ENCODE data around the gene GPR50. TPM values are rescaled to one million over a fixed set of nuclear protein-coding genes. Genes with fewer than 3 reads are reported as not detected.

GPR50 gene
- total and polyA plus RNA-seq, 5 donors from 2014 or later = not detected

- DNase-seq (no peak), ATAC-seq (ENCODE audit: low read depth in 2 of 2) (no peak)
- Mint-ChIP-seq H3K4me1 (peaks cover 0 to 3% (median 0%) of the 10 kb centered on the region in 4 donors), H3K4me3 (no peak overlapping the region), H3K27me3 (peaks cover 32% of the 10 kb centered on the region), H3K36me3 (no peaks in the 10 kb centered on the region), H3K9me3 (peaks cover 0 to 4% (median 0%) of the 10 kb centered on the region in 7 donors), H3K27ac (no peak overlapping the region)
- Histone ChIP-seq H3K27me3 (ENCODE audit: control insufficient read depth, insufficient read depth, low read length) (peaks cover 6% of the 10 kb centered on the region), H3K27ac (ENCODE audit: insufficient read depth, low read length, poor library complexity, severe bottlenecking) (no peak overlapping the region), H3K4me1 (ENCODE audit: control insufficient read depth, insufficient read depth, low read length, poor library complexity, severe bottlenecking) (no peaks in the 10 kb centered on the region), H3K36me3 (ENCODE audit: control insufficient read depth, insufficient read depth, low read length) (no peaks in the 10 kb centered on the region), H3K9me3 (ENCODE audit: control insufficient read depth in 2 of 2, low read length in 2 of 2) (no peaks in the 10 kb centered on the region), H3K4me3 (ENCODE audit: low read depth, low read length) (no peak overlapping the region)
Measured at GRCh38 chrX:151183233-151183753, 6.9 kb downstream of the GPR50 start.

- Mint-ChIP-seq H3K36me3 (no peaks in the 10 kb centered on the region), H3K9me3 (peaks cover 0 to 4% (median 0%) of the 10 kb centered on the region in 7 donors), H3K27me3 (peaks cover 27% of the 10 kb centered on the region), H3K4me1 (peaks cover 0 to 2% (median 0%) of the 10 kb centered on the region in 4 donors), H3K27ac (no peak overlapping the region), H3K4me3 (no peak overlapping the region)
- H3K27ac ChIP-seq (ENCODE audit: insufficient read depth, low read length, poor library complexity, severe bottlenecking) = no peak overlapping the region
- no peak overlapping the region for H3K4me3 ChIP-seq (ENCODE audit: low read depth, low read length)
- peaks cover 6% of the 10 kb centered on the region for H3K27me3 ChIP-seq (ENCODE audit: control insufficient read depth, insufficient read depth, low read length)
- H3K36me3 ChIP-seq (ENCODE audit: control insufficient read depth, insufficient read depth, low read length) = no peaks in the 10 kb centered on the region
- ATAC-seq (ENCODE audit: low read depth in 2 of 2) (no peak), DNase-seq (no peak)
- no peaks in the 10 kb centered on the region for H3K9me3 ChIP-seq (ENCODE audit: control insufficient read depth in 2 of 2, low read length in 2 of 2)
- H3K4me1 ChIP-seq (ENCODE audit: control insufficient read depth, insufficient read depth, low read length, poor library complexity, severe bottlenecking) = no peaks in the 10 kb centered on the region
Measured at GRCh38 chrX:151183912-151184565, 7.7 kb downstream of the GPR50 start.

- no peak for ATAC-seq (ENCODE audit: low read depth in 2 of 2)
- no peak for DNase-seq
- Histone ChIP-seq H3K27me3 (ENCODE audit: control insufficient read depth, insufficient read depth, low read length) (peaks cover 6% of the 10 kb centered on the region), H3K4me3 (ENCODE audit: low read depth, low read length) (no peak overlapping the region), H3K36me3 (ENCODE audit: control insufficient read depth, insufficient read depth, low read length) (no peaks in the 10 kb centered on the region), H3K9me3 (ENCODE audit: control insufficient read depth in 2 of 2, low read length in 2 of 2) (no peaks in the 10 kb centered on the region), H3K4me1 (ENCODE audit: control insufficient read depth, insufficient read depth, low read length, poor library complexity, severe bottlenecking) (no peaks in the 10 kb centered on the region), H3K27ac (ENCODE audit: insufficient read depth, low read length, poor library complexity, severe bottlenecking) (no peak overlapping the region)
- Mint-ChIP-seq H3K4me3 (no peak overlapping the region), H3K9me3 (peaks cover 0 to 4% (median 0%) of the 10 kb centered on the region in 7 donors), H3K4me1 (no peaks in the 10 kb centered on the region), H3K27me3 (peaks cover 22% of the 10 kb centered on the region), H3K36me3 (no peaks in the 10 kb centered on the region), H3K27ac (no peak overlapping the region)
Measured at GRCh38 chrX:151184705-151185104, 8.3 kb downstream of the GPR50 start.

GRCh38 chrX:151206871-151207270, 30.5 kb downstream of the GPR50 start:
- Mint-ChIP-seq H3K36me3 (no peaks in the 10 kb centered on the region), H3K4me1 (no peaks in the 10 kb centered on the region), H3K27ac (no peak overlapping the region), H3K4me3 (no peak overlapping the region), H3K27me3 (peaks cover 4% of the 10 kb centered on the region), H3K9me3 (peaks cover 0 to 4% (median 0%) of the 10 kb centered on the region in 7 donors)
- no peaks in the 10 kb centered on the region for H3K36me3 ChIP-seq (ENCODE audit: control insufficient read depth, insufficient read depth, low read length)
- no peaks in the 10 kb centered on the region for H3K4me1 ChIP-seq (ENCODE audit: control insufficient read depth, insufficient read depth, low read length, poor library complexity, severe bottlenecking)
- no peak overlapping the region for H3K27ac ChIP-seq (ENCODE audit: insufficient read depth, low read length, poor library complexity, severe bottlenecking)
- H3K27me3 ChIP-seq (ENCODE audit: control insufficient read depth, insufficient read depth, low read length) = no peaks in the 10 kb centered on the region
- ATAC-seq (ENCODE audit: low read depth in 2 of 2) = no peak
- no peak for DNase-seq
- no peaks in the 10 kb centered on the region for H3K9me3 ChIP-seq (ENCODE audit: control insufficient read depth in 2 of 2, low read length in 2 of 2)
- no peak overlapping the region for H3K4me3 ChIP-seq (ENCODE audit: low read depth, low read length)

GRCh38 chrX:151225843-151226242, 49.5 kb downstream of the GPR50 start:
- Histone ChIP-seq H3K4me3 (ENCODE audit: low read depth, low read length) (no peak overlapping the region), H3K9me3 (ENCODE audit: control insufficient read depth in 2 of 2, low read length in 2 of 2) (no peaks in the 10 kb centered on the region), H3K27ac (ENCODE audit: insufficient read depth, low read length, poor library complexity, severe bottlenecking) (no peak overlapping the region), H3K27me3 (ENCODE audit: control insufficient read depth, insufficient read depth, low read length) (no peaks in the 10 kb centered on the region), H3K4me1 (ENCODE audit: control insufficient read depth, insufficient read depth, low read length, poor library complexity, severe bottlenecking) (no peaks in the 10 kb centered on the region), H3K36me3 (ENCODE audit: control insufficient read depth, insufficient read depth, low read length) (no peaks in the 10 kb centered on the region)
- Mint-ChIP-seq H3K36me3 (no peaks in the 10 kb centered on the region), H3K27me3 (peaks cover 11% of the 10 kb centered on the region), H3K4me3 (no peak overlapping the region), H3K27ac (no peak overlapping the region), H3K9me3 (peaks cover 0 to 3% (median 0%) of the 10 kb centered on the region in 7 donors), H3K4me1 (no peaks in the 10 kb centered on the region)
- DNase-seq (no peak), ATAC-seq (ENCODE audit: low read depth in 2 of 2) (no peak)

GRCh38 chrX:151226941-151227340, 50.6 kb downstream of the GPR50 start:
- H3K27ac Mint-ChIP-seq = no peak overlapping the region
- no peaks in the 10 kb centered on the region for H3K4me1 Mint-ChIP-seq
- H3K4me1 ChIP-seq (ENCODE audit: control insufficient read depth, insufficient read depth, low read length, poor library complexity, severe bottlenecking) = no peaks in the 10 kb centered on the region

GRCh38 chrX:151227627-151228026, 51.2 kb downstream of the GPR50 start:
- H3K4me1 Mint-ChIP-seq = no peaks in the 10 kb centered on the region
- no peak for DNase-seq
- H3K4me3 ChIP-seq (ENCODE audit: low read depth, low read length) = no peak overlapping the region
- no peaks in the 10 kb centered on the region for H3K4me1 ChIP-seq (ENCODE audit: control insufficient read depth, insufficient read depth, low read length, poor library complexity, severe bottlenecking)
- H3K9me3 ChIP-seq (ENCODE audit: control insufficient read depth in 2 of 2, low read length in 2 of 2) = no peaks in the 10 kb centered on the region
- H3K27ac ChIP-seq (ENCODE audit: insufficient read depth, low read length, poor library complexity, severe bottlenecking) = no peak overlapping the region
- no peaks in the 10 kb centered on the region for H3K36me3 Mint-ChIP-seq
- H3K27me3 Mint-ChIP-seq = peaks cover 11% of the 10 kb centered on the region
- ATAC-seq (ENCODE audit: low read depth in 2 of 2) = no peak
- H3K36me3 ChIP-seq (ENCODE audit: control insufficient read depth, insufficient read depth, low read length) = no peaks in the 10 kb centered on the region
- no peak overlapping the region for H3K4me3 Mint-ChIP-seq
- peaks cover 0 to 3% (median 0%) of the 10 kb centered on the region in 7 donors for H3K9me3 Mint-ChIP-seq
- no peaks in the 10 kb centered on the region for H3K27me3 ChIP-seq (ENCODE audit: control insufficient read depth, insufficient read depth, low read length)
- H3K27ac Mint-ChIP-seq = no peak overlapping the region

More at GRCh38 chrX:151226941-151227340, 50.6 kb downstream of the GPR50 start:
- H3K4me3 ChIP-seq (ENCODE audit: low read depth, low read length) = no peak overlapping the region
- no peak for DNase-seq
- ATAC-seq (ENCODE audit: low read depth in 2 of 2) = no peak
- Mint-ChIP-seq H3K4me3 (no peak overlapping the region), H3K36me3 (no peaks in the 10 kb centered on the region), H3K9me3 (peaks cover 0 to 3% (median 0%) of the 10 kb centered on the region in 7 donors), H3K27me3 (peaks cover 11% of the 10 kb centered on the region)
- H3K9me3 ChIP-seq (ENCODE audit: control insufficient read depth in 2 of 2, low read length in 2 of 2) = no peaks in the 10 kb centered on the region
- H3K27me3 ChIP-seq (ENCODE audit: control insufficient read depth, insufficient read depth, low read length) = no peaks in the 10 kb centered on the region
- no peak overlapping the region for H3K27ac ChIP-seq (ENCODE audit: insufficient read depth, low read length, poor library complexity, severe bottlenecking)
- H3K36me3 ChIP-seq (ENCODE audit: control insufficient read depth, insufficient read depth, low read length) = no peaks in the 10 kb centered on the region

- peak overlapping the region in 1 of 3 donors; percentile 41 for H3K27ac Mint-ChIP-seq
- no peaks in the 10 kb centered on the region for H3K36me3 Mint-ChIP-seq
- peaks cover 0 to 3% (median 0%) of the 10 kb centered on the region in 7 donors for H3K9me3 Mint-ChIP-seq
- H3K36me3 ChIP-seq (ENCODE audit: control insufficient read depth, insufficient read depth, low read length) = no peaks in the 10 kb centered on the region
- H3K4me3 ChIP-seq (ENCODE audit: low read depth, low read length) = no peak overlapping the region
- no peak for DNase-seq
- no peaks in the 10 kb centered on the region for H3K27me3 ChIP-seq (ENCODE audit: control insufficient read depth, insufficient read depth, low read length)
- no peaks in the 10 kb centered on the region for H3K4me1 ChIP-seq (ENCODE audit: control insufficient read depth, insufficient read depth, low read length, poor library complexity, severe bottlenecking)
- no peak overlapping the region for H3K4me3 Mint-ChIP-seq
- no peak for ATAC-seq (ENCODE audit: low read depth in 2 of 2)
- no peaks in the 10 kb centered on the region for H3K4me1 Mint-ChIP-seq
- peaks cover 11% of the 10 kb centered on the region for H3K27me3 Mint-ChIP-seq
- no peak overlapping the region for H3K27ac ChIP-seq (ENCODE audit: insufficient read depth, low read length, poor library complexity, severe bottlenecking)
- no peaks in the 10 kb centered on the region for H3K9me3 ChIP-seq (ENCODE audit: control insufficient read depth in 2 of 2, low read length in 2 of 2)
Measured at GRCh38 chrX:151228935-151229334, 52.6 kb downstream of the GPR50 start.

Data from CD4-positive, CD25-positive, alpha-beta regulatory T cell (primary cell).